CD14-positive monocyte (primary cell): ENCODE measurements around the gene CXCL11. TPM values are rescaled to one million over a fixed set of nuclear protein-coding genes. Genes with fewer than 3 reads are reported as not detected.

Source experiments
- DNase-seq, 3 donors: peaks; one replicate each; pipeline ENCODE4 v3.0.0-alpha.2; 2011 to 2022
- H2AFZ ChIP-seq: 2 replicates; pipeline ENCODE4 v1.6.0; 2012; ENCODE audit warnings: mild to moderate bottlenecking, low read depth, low read length, inconsistent platforms; ENCODE audit not compliant: insufficient read depth, poor library complexity, severe bottlenecking
- H3K27ac ChIP-seq, 2 donors: 1 replicate in 1 of 2; 2 replicates in 1 of 2; pipeline ENCODE4 v1.5.1; 2012 to 2013; ENCODE audit warnings: low read length in 2 of 2, control low read depth in 1 of 2, inconsistent platforms in 1 of 2, low read depth in 1 of 2, mild to moderate bottlenecking in 1 of 2
- H3K27me3 ChIP-seq, 2 donors: one replicate each; pipeline versions ENCODE4 v1.6.0 to v1.6.1; 2011 to 2013; ENCODE audit warnings: low read length in 2 of 2; ENCODE audit not compliant: control insufficient read depth in 2 of 2, insufficient read depth in 2 of 2
- H3K36me3 ChIP-seq, 2 donors: replicated peaks in 1 of 2; 1 replicate in 1 of 2; 2 replicates in 1 of 2; pipeline versions ENCODE4 v1.5.1 to v1.6.1; 2012 to 2013; ENCODE audit warnings: low read length in 2 of 2, control low read depth in 1 of 2, inconsistent platforms in 1 of 2, mild to moderate bottlenecking in 1 of 2; ENCODE audit not compliant: insufficient read depth in 2 of 2, control insufficient read depth in 1 of 2
- H3K4me1 ChIP-seq, 2 donors: 1 replicate in 1 of 2; 2 replicates in 1 of 2; pipeline versions ENCODE4 v1.5.1 to v1.6.1; 2012 to 2013; ENCODE audit warnings: low read length in 2 of 2, control low read depth in 1 of 2, inconsistent platforms in 1 of 2, mild to moderate bottlenecking in 1 of 2, moderate library complexity in 1 of 2; ENCODE audit not compliant: insufficient read depth in 2 of 2, control insufficient read depth in 1 of 2
- H3K4me2 ChIP-seq: replicated peaks from 2 replicates; pipeline ENCODE3; 2012; ENCODE audit warnings: low read length, moderate library complexity, mild to moderate bottlenecking; ENCODE audit not compliant: poor library complexity, severe bottlenecking; ENCODE audit errors: extremely low read depth
- H3K4me3 ChIP-seq, 3 experiments: fragments of 200-600 bp in 1 of 3; sonication (generic) in 1 of 3; replicated peaks in 1 of 3; 1 replicate in 2 of 3; 2 replicates in 1 of 3; pipeline ENCODE4 v1.5.1; 2011 to 2013; ENCODE audit warnings: low read length in 3 of 3, mild to moderate bottlenecking in 3 of 3, control low read depth in 2 of 3, low read depth in 2 of 3, inconsistent platforms in 1 of 3, moderate library complexity in 1 of 3
- H3K79me2 ChIP-seq: 2 replicates; pipeline ENCODE4 v1.6.0; 2012; ENCODE audit warnings: mild to moderate bottlenecking, control low read depth, inconsistent platforms, low read length, moderate library complexity; ENCODE audit not compliant: insufficient read depth
- H3K9ac ChIP-seq: 2 replicates; pipeline ENCODE4 v1.6.0; 2017; ENCODE audit warnings: low read length, mild to moderate bottlenecking; ENCODE audit not compliant: insufficient read depth, poor library complexity, severe bottlenecking
- H3K9me3 ChIP-seq, 2 donors: replicated peaks in 1 of 2; 1 replicate in 1 of 2; 2 replicates in 1 of 2; pipeline versions ENCODE4 v1.5.1 to v1.6.1; 2012 to 2013; ENCODE audit warnings: low read length in 2 of 2, control low read depth in 1 of 2; ENCODE audit not compliant: control insufficient read depth in 1 of 2, insufficient read depth in 1 of 2
- H4K20me1 ChIP-seq: 2 replicates; pipeline ENCODE4 v1.6.0; 2012; ENCODE audit warnings: mild to moderate bottlenecking, low read length, control low read depth, moderate library complexity; ENCODE audit not compliant: insufficient read depth
- H3K27ac Mint-ChIP-seq, 7 donors: one replicate each; pipeline ENCODE4 v1.8.0; 2020; ENCODE audit warnings: mild to moderate bottlenecking in 7 of 7, mixed read lengths in 7 of 7, moderate library complexity in 6 of 7, inconsistent platforms in 2 of 7
- H3K27me3 Mint-ChIP-seq, 3 donors: one replicate each; pipeline ENCODE4 v1.8.0; 2021 to 2022; ENCODE audit warnings: low read depth in 3 of 3, mild to moderate bottlenecking in 3 of 3, mixed read lengths in 3 of 3, moderate library complexity in 3 of 3, inconsistent platforms in 1 of 3
- H3K36me3 Mint-ChIP-seq, 2 donors: one replicate each; pipeline ENCODE4 v1.8.0; 2020; ENCODE audit warnings: mixed read lengths in 2 of 2, inconsistent platforms in 1 of 2, mild to moderate bottlenecking in 1 of 2
- H3K4me1 Mint-ChIP-seq: one replicate; pipeline ENCODE4 v1.8.0; 2020; ENCODE audit warnings: mild to moderate bottlenecking, mixed read lengths
- H3K4me3 Mint-ChIP-seq, 2 donors: one replicate each; pipeline ENCODE4 v1.8.0; 2020; ENCODE audit warnings: mild to moderate bottlenecking in 2 of 2, mixed read lengths in 2 of 2, moderate library complexity in 1 of 2
- H3K9me3 Mint-ChIP-seq, 7 donors: one replicate each; pipeline ENCODE4 v1.8.0; 2020 to 2022; ENCODE audit warnings: mixed read lengths in 7 of 7, mild to moderate bottlenecking in 6 of 7, moderate library complexity in 6 of 7, inconsistent platforms in 2 of 7
- CTCF ChIP-seq: fragments of 200-600 bp; IDR thresholded peaks from one replicate; pipeline ENCODE4 v1.8.0; 2022; ENCODE audit warnings: antibody characterized with exemption, mild to moderate bottlenecking
- WGBS: methylation state at CpG from one replicate; pipeline ENCODE4 v1.1.5; 2013; ENCODE audit warnings: missing lambda C conversion rate; ENCODE audit not compliant: insufficient coverage; 5-methylcytosine and 5-hydroxymethylcytosine counted together
- intact Hi-C, 2 donors: fragments of 100-400 bp; cut with micrococcal nuclease; formaldehyde crosslinking; loops; one replicate each; pipeline versions ENCODE4 v1.15.0 to v1.15.1; 2023
- polyA plus RNA-seq, 3 donors: library from polyadenylated mRNA; depleted of rRNA in 1 of 3; unstranded in 2 of 3; stranded (reverse) in 1 of 3; fragments of 300-500 nt in 2 of 3; fragments of >200 nt in 1 of 3; fragmentation: Illumina TruSeq in 2 of 3; gene quantifications; 1 replicate in 2 of 3; 2 replicates in 1 of 3; pipeline ENCODE4 v1.2.3, GENCODE V29; 2012 to 2021

CXCL11 gene
- polyA plus RNA-seq, 3 donors, result 0.15 to 0.36 (median 0.25) TPM

- H3K4me1 ChIP-seq, result peaks cover 14 to 15% of the 10 kb centered on the region in 2 donors
- Mint-ChIP-seq H3K4me3 (no peak overlapping the region), H3K9me3 (peaks cover 0 to 1% (median 0%) of the 10 kb centered on the region in 7 donors), H3K36me3 (no peaks in the 10 kb centered on the region), H3K27ac (no peak overlapping the region), H3K4me1 (peaks cover 14% of the 10 kb centered on the region), H3K27me3 (peaks cover 1 to 4% (median 2%) of the 10 kb centered on the region in 3 donors)
- no peaks in the 10 kb centered on the region for H3K9me3 ChIP-seq
- no peaks in the 10 kb centered on the region for H3K79me2 ChIP-seq
- intact Hi-C loops, result loop anchor here in 1 of 2 donors (2.0 kb wide), 1 partner anchor 69 kb away; no protein-coding TSS in a partner anchor
- H3K4me2 ChIP-seq, result no peak overlapping the region
- DNase-seq, result no peak
- H2AFZ ChIP-seq, result no peak overlapping the region
- H4K20me1 ChIP-seq, result no peaks in the 10 kb centered on the region
- no CpG with 5 or more reads among the region's 2 CpGs for WGBS
- H3K36me3 ChIP-seq, result no peaks in the 10 kb centered on the region
- TF ChIP-seq CTCF, result no peak
- H3K4me3 ChIP-seq, result no peak overlapping the region
- no peak overlapping the region for H3K9ac ChIP-seq
- no peak overlapping the region for H3K27ac ChIP-seq
- no peaks in the 10 kb centered on the region for H3K27me3 ChIP-seq
Measured at GRCh38 chr4:75997946-75998345, 37.9 kb downstream of the CXCL11 start.

GRCh38 chr4:75997081-75997480 lies 38.8 kb downstream of the CXCL11 start:
- Mint-ChIP-seq H3K9me3 (no peaks in the 10 kb centered on the region), H3K4me3 (no peak overlapping the region), H3K4me1 (peaks cover 7% of the 10 kb centered on the region), H3K27ac (no peak overlapping the region), H3K27me3 (peaks cover 1 to 7% (median 4%) of the 10 kb centered on the region in 3 donors), H3K36me3 (no peaks in the 10 kb centered on the region)
- Histone ChIP-seq H3K79me2 (no peaks in the 10 kb centered on the region), H3K9me3 (no peaks in the 10 kb centered on the region), H3K9ac (no peak overlapping the region), H3K4me2 (no peak overlapping the region), H3K4me1 (peaks cover 7% of the 10 kb centered on the region in 2 donors), H3K27ac (no peak overlapping the region), H3K27me3 (peaks cover 0 to 2% of the 10 kb centered on the region in 2 donors), H3K4me3 (no peak overlapping the region), H2AFZ (no peak overlapping the region), H4K20me1 (no peaks in the 10 kb centered on the region), H3K36me3 (no peaks in the 10 kb centered on the region)
- no peak for TF ChIP-seq CTCF
- no CpG with 5 or more reads among the region's 1 CpG for WGBS
- intact Hi-C loops, result loop anchor here in 1 of 2 donors (2.0 kb wide), 1 partner anchor 70 kb away; no protein-coding TSS in a partner anchor
- no peak for DNase-seq
